Karpas-422 (cell line): Measurements from ENCODE around the gene DGKA. TPM values are rescaled to one million over a fixed set of nuclear protein-coding genes. Genes with fewer than 3 reads are reported as not detected.
"Not testable (repeated sequence)": the region's sequence is repeated elsewhere in the genome, so short reads cannot be mapped to it uniquely, and the experiment has no call there.

ENCODE experiments used
- DNase-seq: peaks from one replicate; pipeline ENCODE4 v3.0.0-alpha.2; 2015
- H2AFZ ChIP-seq: fragments of 200-600 bp; sonication (generic); 2 replicates; pipeline ENCODE4 v1.6.1; 2014; ENCODE audit warnings: antibody characterized with exemption, low read length, mixed read lengths
- H3K27ac ChIP-seq: fragments of 200-600 bp; sonication (generic); 2 replicates; pipeline ENCODE4 v1.5.1; 2014; ENCODE audit warnings: mild to moderate bottlenecking, low read length, moderate library complexity
- H3K27me3 ChIP-seq: fragments of 200-600 bp; sonication (generic); 2 replicates; pipeline ENCODE4 v1.6.1; 2014; ENCODE audit warnings: low read length, mixed read lengths
- H3K36me3 ChIP-seq: fragments of 200-600 bp; sonication (generic); 2 replicates; pipeline ENCODE4 v1.6.1; 2014; ENCODE audit warnings: low read length, mixed read lengths; ENCODE audit not compliant: insufficient read depth
- H3K4me1 ChIP-seq: fragments of 200-600 bp; sonication (generic); 2 replicates; pipeline ENCODE4 v1.6.1; 2014; ENCODE audit warnings: mild to moderate bottlenecking, low read length, mixed read lengths
- H3K4me2 ChIP-seq: fragments of 200-600 bp; sonication (generic); 2 replicates; pipeline ENCODE4 v1.6.1; 2014; ENCODE audit warnings: low read length, low read depth, mild to moderate bottlenecking; ENCODE audit not compliant: poor library complexity, severe bottlenecking
- H3K4me3 ChIP-seq: fragments of 200-600 bp; sonication (generic); 2 replicates; pipeline ENCODE4 v1.5.1; 2014; ENCODE audit warnings: mild to moderate bottlenecking, antibody characterized with exemption, low read length, mixed read lengths
- H3K79me2 ChIP-seq: fragments of 200-600 bp; sonication (generic); 2 replicates; pipeline ENCODE4 v1.6.1; 2014; ENCODE audit warnings: mild to moderate bottlenecking, low read length, mixed read lengths
- H3K9ac ChIP-seq: fragments of 200-600 bp; sonication (generic); 2 replicates; pipeline ENCODE4 v1.6.0; 2014; ENCODE audit warnings: low read length
- H3K9me2 ChIP-seq: fragments of 200-600 bp; sonication (generic), shearing (Covaris generic); replicated peaks from 2 replicates; pipeline ENCODE4 v1.6.0; 2014; ENCODE audit warnings: mild to moderate bottlenecking, low read length, moderate library complexity; ENCODE audit not compliant: insufficient read depth
- H3K9me3 ChIP-seq: fragments of 300-700, 200-600 bp; sonication (generic); 2 replicates; pipeline ENCODE4 v1.6.1; 2014; ENCODE audit warnings: low read length, mixed read lengths
- H4K20me1 ChIP-seq: fragments of 200-600 bp; sonication (generic); 2 replicates; pipeline ENCODE4 v1.6.1; 2014; ENCODE audit warnings: mild to moderate bottlenecking, antibody characterized with exemption, low read length, low read depth; ENCODE audit not compliant: insufficient read depth
- total RNA-seq: library from RNA; depleted of rRNA; stranded (reverse); fragments of >200 nt; shearing (Covaris generic); gene quantifications from 2 replicates; pipeline ENCODE4 v1.2.3, GENCODE V29; 2014; ENCODE audit warnings: low replicate concordance

Gene DGKA
- total RNA-seq, 1 experiment from 2014 or later: 88.5 TPM

- Histone ChIP-seq H2AFZ (peak overlapping the region; percentile 43), H3K79me2 (peaks cover 38% of the 10 kb centered on the region), H3K36me3 (peaks cover 6% of the 10 kb centered on the region; the same call in 1 of the 2 replicates), H3K4me1 (peaks cover 45% of the 10 kb centered on the region), H3K9ac (peak overlapping the region; percentile 95), H4K20me1 (no peaks in the 10 kb centered on the region), H3K27ac (peak overlapping the region; percentile 76), H3K4me2 (peak overlapping the region; percentile 97), H3K27me3 (no peaks in the 10 kb centered on the region), H3K4me3 (peak overlapping the region; percentile 94), H3K9me3 (no peaks in the 10 kb centered on the region), H3K9me2 (no peaks in the 10 kb centered on the region)
- peak; percentile 81 for DNase-seq
These were observed 43.4 kb downstream of the DGKA start for GRCh38 chr12:55974308-55974730.

- Histone ChIP-seq H3K4me1 (peaks cover 23% of the 10 kb centered on the region), H4K20me1 (no peaks in the 10 kb centered on the region)
These were observed 47.4 kb downstream of the DGKA start for GRCh38 chr12:55978393-55978792.

GRCh38 chr12:55979069-55979468 lies 48.1 kb downstream of the DGKA start:
- H3K9me2 ChIP-seq: no peaks in the 10 kb centered on the region
- H2AFZ ChIP-seq: no peak overlapping the region
- H3K4me2 ChIP-seq: no peak overlapping the region
- DNase-seq: no peak
- no peak overlapping the region for H3K4me3 ChIP-seq
- no peaks in the 10 kb centered on the region for H3K27me3 ChIP-seq
- H3K9me3 ChIP-seq: no peaks in the 10 kb centered on the region
- H3K36me3 ChIP-seq: peaks cover 6% of the 10 kb centered on the region; the same call in 1 of the 2 replicates
- no peak overlapping the region for H3K27ac ChIP-seq
- peaks cover 26% of the 10 kb centered on the region for H3K4me1 ChIP-seq
- H4K20me1 ChIP-seq: no peaks in the 10 kb centered on the region
- H3K9ac ChIP-seq: no peak overlapping the region
- peaks cover 48% of the 10 kb centered on the region for H3K79me2 ChIP-seq

More at GRCh38 chr12:55978393-55978792, 47.4 kb downstream of the DGKA start:
- H3K9me3 ChIP-seq: no peaks in the 10 kb centered on the region
- H3K27me3 ChIP-seq: no peaks in the 10 kb centered on the region
- H3K9ac ChIP-seq: no peak overlapping the region
- no peaks in the 10 kb centered on the region for H3K9me2 ChIP-seq
- H3K27ac ChIP-seq: no peak overlapping the region
- peaks cover 48% of the 10 kb centered on the region for H3K79me2 ChIP-seq
- H2AFZ ChIP-seq: no peak overlapping the region
- H3K4me3 ChIP-seq: no peak overlapping the region
- DNase-seq: no peak
- H3K4me2 ChIP-seq: no peak overlapping the region
- peaks cover 6% of the 10 kb centered on the region; the same call in 1 of the 2 replicates for H3K36me3 ChIP-seq

- not testable (repeated sequence) for H3K4me3 ChIP-seq, H3K9me3 ChIP-seq, H3K4me2 ChIP-seq, H3K36me3 ChIP-seq, H3K27me3 ChIP-seq, H2AFZ ChIP-seq, H3K27ac ChIP-seq, H3K9ac ChIP-seq, H4K20me1 ChIP-seq, H3K9me2 ChIP-seq, DNase-seq
- Histone ChIP-seq H3K79me2 (peaks cover 22% of the 10 kb centered on the region), H3K4me1 (peaks cover 25% of the 10 kb centered on the region)
These were observed 50.9 kb downstream of the DGKA start for GRCh38 chr12:55981882-55982281.

GRCh38 chr12:55982319-55982936 lies 51.5 kb downstream of the DGKA start:
- Histone ChIP-seq H3K9ac (no peak overlapping the region), H3K79me2 (peaks cover 16% of the 10 kb centered on the region), H3K4me2 (no peak overlapping the region), H3K27ac (peak overlapping the region; percentile 58), H3K36me3 (no peaks in the 10 kb centered on the region; the same call in 1 of the 2 replicates), H2AFZ (no peak overlapping the region), H3K4me1 (peaks cover 25% of the 10 kb centered on the region), H3K27me3 (no peaks in the 10 kb centered on the region), H4K20me1 (no peaks in the 10 kb centered on the region), H3K4me3 (no peak overlapping the region), H3K9me3 (no peaks in the 10 kb centered on the region), H3K9me2 (no peaks in the 10 kb centered on the region)
- no peak for DNase-seq

GRCh38 chr12:55983232-55983842 lies 52.4 kb downstream of the DGKA start:
- Histone ChIP-seq H3K9ac (no peak overlapping the region), H3K9me3 (no peaks in the 10 kb centered on the region), H3K27me3 (no peaks in the 10 kb centered on the region), H3K79me2 (peaks cover 11% of the 10 kb centered on the region), H3K4me3 (no peak overlapping the region), H4K20me1 (no peaks in the 10 kb centered on the region), H3K27ac (peak overlapping the region; percentile 58), H3K9me2 (no peaks in the 10 kb centered on the region), H3K4me2 (no peak overlapping the region), H3K4me1 (peaks cover 25% of the 10 kb centered on the region), H2AFZ (no peak overlapping the region), H3K36me3 (no peaks in the 10 kb centered on the region; the same call in 1 of the 2 replicates)
- DNase-seq: peak; percentile 57

GRCh38 chr12:55984861-55985260 lies 53.9 kb downstream of the DGKA start:
- Histone ChIP-seq H3K27ac (peak overlapping the region; percentile 32), H3K27me3 (no peaks in the 10 kb centered on the region), H3K79me2 (peaks cover 7% of the 10 kb centered on the region; the same call in 1 of the 2 replicates), H3K9ac (no peak overlapping the region), H3K9me3 (no peaks in the 10 kb centered on the region), H2AFZ (no peak overlapping the region), H3K36me3 (no peaks in the 10 kb centered on the region; the same call in 1 of the 2 replicates), H3K9me2 (no peaks in the 10 kb centered on the region), H3K4me3 (no peak overlapping the region), H3K4me1 (peaks cover 25% of the 10 kb centered on the region), H4K20me1 (no peaks in the 10 kb centered on the region), H3K4me2 (no peak overlapping the region)
- no peak for DNase-seq

GRCh38 chr12:55985341-55985740 lies 54.4 kb downstream of the DGKA start:
- no peaks in the 10 kb centered on the region for H4K20me1 ChIP-seq
- DNase-seq: no peak
- no peak overlapping the region for H3K4me3 ChIP-seq
- H3K9me2 ChIP-seq: no peaks in the 10 kb centered on the region
- peaks cover 25% of the 10 kb centered on the region for H3K4me1 ChIP-seq
- no peaks in the 10 kb centered on the region for H3K27me3 ChIP-seq
- no peaks in the 10 kb centered on the region; the same call in 1 of the 2 replicates for H3K36me3 ChIP-seq
- H2AFZ ChIP-seq: no peak overlapping the region
- H3K79me2 ChIP-seq: peaks cover 7% of the 10 kb centered on the region; the same call in 1 of the 2 replicates
- no peaks in the 10 kb centered on the region for H3K9me3 ChIP-seq
- peak overlapping the region; percentile 32 for H3K27ac ChIP-seq
- H3K4me2 ChIP-seq: no peak overlapping the region
- H3K9ac ChIP-seq: no peak overlapping the region
